Measurements from ENCODE around the gene PATJ. TPM values are rescaled to one million over a fixed set of nuclear protein-coding genes. Genes with fewer than 3 reads are reported as not detected.

PATJ gene
- total RNA-seq, 1 donor from 2014 or later: 11.3 TPM

DNA sequence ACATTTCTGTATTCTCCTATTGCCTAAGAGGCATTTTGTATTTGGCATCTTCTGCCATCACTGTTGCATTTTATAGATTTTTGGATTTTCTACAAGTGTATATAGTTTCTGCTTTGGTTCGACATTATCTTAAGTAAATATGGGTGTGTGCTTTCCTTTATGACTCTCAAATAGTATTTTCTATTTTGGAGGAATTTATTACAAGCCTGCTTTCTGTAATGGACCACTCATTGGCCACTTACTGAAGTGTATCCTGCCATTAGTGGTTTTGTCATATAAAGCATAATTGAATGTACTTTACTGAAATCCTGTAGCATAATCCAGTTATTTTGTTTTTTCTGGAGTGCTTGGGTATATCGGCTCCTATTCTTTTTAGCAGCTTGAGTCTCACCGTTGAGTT, 184.3 kb downstream of the PATJ start:
- DNase-seq (ENCODE audit: extremely low spot score, unreplicated experiment): no peak
- Mint-ChIP-seq H3K4me3 (ENCODE audit: unreplicated experiment) (no peak overlapping the region), H3K36me3 (ENCODE audit: unreplicated experiment) (no peaks in the 10 kb centered on the region), H3K27ac (ENCODE audit: unreplicated experiment) (no peak overlapping the region), H3K9me3 (ENCODE audit: unreplicated experiment) (no peaks in the 10 kb centered on the region), H3K4me1 (ENCODE audit: unreplicated experiment) (peaks cover 2% of the 10 kb centered on the region), H3K27me3 (ENCODE audit: unreplicated experiment) (no peaks in the 10 kb centered on the region)
- TF ChIP-seq, protein P1, sequence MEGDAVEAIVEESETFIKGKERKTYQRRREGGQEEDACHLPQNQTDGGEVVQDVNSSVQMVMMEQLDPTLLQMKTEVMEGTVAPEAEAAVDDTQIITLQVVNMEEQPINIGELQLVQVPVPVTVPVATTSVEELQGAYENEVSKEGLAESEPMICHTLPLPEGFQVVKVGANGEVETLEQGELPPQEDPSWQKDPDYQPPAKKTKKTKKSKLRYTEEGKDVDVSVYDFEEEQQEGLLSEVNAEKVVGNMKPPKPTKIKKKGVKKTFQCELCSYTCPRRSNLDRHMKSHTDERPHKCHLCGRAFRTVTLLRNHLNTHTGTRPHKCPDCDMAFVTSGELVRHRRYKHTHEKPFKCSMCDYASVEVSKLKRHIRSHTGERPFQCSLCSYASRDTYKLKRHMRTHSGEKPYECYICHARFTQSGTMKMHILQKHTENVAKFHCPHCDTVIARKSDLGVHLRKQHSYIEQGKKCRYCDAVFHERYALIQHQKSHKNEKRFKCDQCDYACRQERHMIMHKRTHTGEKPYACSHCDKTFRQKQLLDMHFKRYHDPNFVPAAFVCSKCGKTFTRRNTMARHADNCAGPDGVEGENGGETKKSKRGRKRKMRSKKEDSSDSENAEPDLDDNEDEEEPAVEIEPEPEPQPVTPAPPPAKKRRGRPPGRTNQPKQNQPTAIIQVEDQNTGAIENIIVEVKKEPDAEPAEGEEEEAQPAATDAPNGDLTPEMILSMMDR (IDR thresholded peaks at IDR 0.05): no peak

DNA sequence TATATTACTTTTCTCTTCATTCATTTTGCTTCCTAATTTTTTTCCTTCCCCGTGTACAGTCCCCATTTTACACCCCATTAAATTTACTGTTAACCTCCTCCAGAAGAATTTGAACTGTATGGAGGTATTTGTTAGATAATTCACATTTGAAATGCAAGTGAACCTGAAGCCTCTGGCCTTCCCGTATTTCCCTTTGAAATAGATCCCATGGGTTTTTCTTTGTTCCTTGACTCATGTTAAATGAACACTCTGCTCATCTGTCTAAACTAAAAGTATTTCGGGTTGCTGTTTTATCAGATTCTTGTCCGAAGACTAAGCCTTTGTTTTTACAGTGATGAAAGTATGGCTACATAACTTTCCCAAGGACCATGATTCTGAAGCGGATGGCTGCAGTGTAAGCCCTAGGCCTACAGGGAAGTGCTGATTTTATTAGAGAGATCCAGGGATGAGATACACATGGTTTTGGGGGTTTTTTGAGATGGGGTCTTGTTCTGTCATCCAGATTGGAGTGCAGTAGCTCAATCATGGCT, 187.9 kb downstream of the PATJ start:
- Mint-ChIP-seq H3K27me3 (ENCODE audit: unreplicated experiment) (no peaks in the 10 kb centered on the region), H3K9me3 (ENCODE audit: unreplicated experiment) (no peaks in the 10 kb centered on the region), H3K36me3 (ENCODE audit: unreplicated experiment) (no peaks in the 10 kb centered on the region), H3K4me1 (ENCODE audit: unreplicated experiment) (peaks cover 2% of the 10 kb centered on the region), H3K4me3 (ENCODE audit: unreplicated experiment) (no peak overlapping the region), H3K27ac (ENCODE audit: unreplicated experiment) (no peak overlapping the region)
- TF ChIP-seq, protein P1 (IDR thresholded peaks at IDR 0.05): no peak
- no peak for DNase-seq (ENCODE audit: extremely low spot score, unreplicated experiment)

DNA sequence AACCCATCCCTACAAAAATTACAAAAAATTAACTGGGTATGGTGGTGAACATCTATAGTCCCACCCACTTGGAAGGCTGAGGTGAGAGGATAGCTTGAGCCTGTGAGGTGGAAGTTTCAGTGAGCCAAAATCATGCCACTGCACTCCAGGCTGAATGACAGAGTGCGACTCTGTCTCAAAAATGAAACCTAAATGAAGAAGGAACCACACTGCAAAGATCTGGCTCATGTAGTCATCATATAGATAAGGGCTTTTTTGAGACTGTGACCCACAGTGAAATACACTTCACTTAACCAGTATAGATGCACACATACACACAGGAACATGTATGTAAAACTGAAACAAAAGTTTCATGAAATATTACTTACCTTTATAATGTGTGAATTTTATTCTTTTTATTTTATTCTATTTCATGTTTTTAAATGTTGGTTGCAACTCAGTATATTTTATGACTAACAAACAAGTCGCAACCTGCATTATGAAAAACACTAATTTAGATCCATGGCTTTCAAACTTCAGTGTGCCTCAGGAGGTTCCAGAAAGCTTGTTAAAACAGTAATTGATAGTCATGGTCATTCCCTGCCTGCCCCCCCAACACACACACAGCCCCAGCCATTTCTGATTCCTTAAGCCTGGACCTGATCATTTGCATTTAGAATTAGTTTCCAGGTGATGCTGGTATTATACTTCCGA, 189.5 kb downstream of the PATJ start:
- no peaks in the 10 kb centered on the region for H3K9me3 Mint-ChIP-seq (ENCODE audit: unreplicated experiment)

DNA sequence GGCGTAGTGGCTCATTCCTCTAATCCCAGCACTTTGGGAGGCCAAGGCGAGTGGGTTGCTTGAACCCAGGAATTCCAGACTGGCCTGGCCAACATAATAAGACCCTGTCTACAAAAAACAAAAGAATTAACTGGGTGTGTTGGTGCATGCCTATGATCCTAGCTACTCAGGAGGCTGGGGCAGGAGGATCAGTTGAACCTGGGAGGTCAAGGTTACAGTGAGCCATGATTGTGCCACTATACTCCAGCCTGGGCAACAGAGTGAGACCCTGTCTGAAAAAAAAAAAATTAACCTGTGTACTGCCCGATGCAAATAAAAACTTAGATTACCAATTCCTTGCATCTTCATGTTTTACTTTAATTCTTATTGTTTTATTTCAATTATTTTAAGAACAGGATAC, 193.2 kb downstream of the PATJ start:
- DNase-seq (ENCODE audit: extremely low spot score, unreplicated experiment): no peak
- no peaks in the 10 kb centered on the region for H3K4me1 Mint-ChIP-seq (ENCODE audit: unreplicated experiment)
- TF ChIP-seq, protein P1 (IDR thresholded peaks at IDR 0.05): no peak
- no peak overlapping the region for H3K4me3 Mint-ChIP-seq (ENCODE audit: unreplicated experiment)
- H3K9me3 Mint-ChIP-seq (ENCODE audit: unreplicated experiment): no peaks in the 10 kb centered on the region
- no peak overlapping the region for H3K27ac Mint-ChIP-seq (ENCODE audit: unreplicated experiment)
- H3K27me3 Mint-ChIP-seq (ENCODE audit: unreplicated experiment): no peaks in the 10 kb centered on the region
- H3K36me3 Mint-ChIP-seq (ENCODE audit: unreplicated experiment): no peaks in the 10 kb centered on the region

More for the DNA sequence above, 189.5 kb downstream of the PATJ start:
- peaks cover 2% of the 10 kb centered on the region for H3K4me1 Mint-ChIP-seq (ENCODE audit: unreplicated experiment)
- DNase-seq (ENCODE audit: extremely low spot score, unreplicated experiment): no peak
- TF ChIP-seq, protein P1 (IDR thresholded peaks at IDR 0.05): no peak
- H3K27ac Mint-ChIP-seq (ENCODE audit: unreplicated experiment): no peak overlapping the region
- no peaks in the 10 kb centered on the region for H3K36me3 Mint-ChIP-seq (ENCODE audit: unreplicated experiment)
- no peaks in the 10 kb centered on the region for H3K27me3 Mint-ChIP-seq (ENCODE audit: unreplicated experiment)
- H3K4me3 Mint-ChIP-seq (ENCODE audit: unreplicated experiment): no peak overlapping the region

DNA sequence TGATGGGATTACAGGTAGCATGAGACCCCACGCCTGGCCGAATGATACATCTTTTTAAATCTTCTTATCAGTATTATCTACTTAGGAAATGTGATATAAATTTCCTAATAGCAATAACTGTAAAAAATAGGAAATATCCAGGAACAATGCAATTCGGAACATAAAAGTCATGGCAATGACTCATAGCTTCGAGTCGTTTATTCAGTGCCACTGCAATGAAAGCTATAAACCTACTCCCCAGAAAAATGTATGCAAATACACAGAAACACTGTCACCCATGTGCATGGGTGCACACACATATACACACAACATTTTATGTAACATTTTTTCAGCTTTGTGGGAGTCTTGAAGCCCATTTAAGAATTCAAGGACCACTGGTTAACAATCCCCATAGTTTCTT, 194.6 kb downstream of the PATJ start:
- TF ChIP-seq, protein P1 (IDR thresholded peaks at IDR 0.05): no peak
- Mint-ChIP-seq H3K27ac (ENCODE audit: unreplicated experiment) (no peak overlapping the region), H3K4me3 (ENCODE audit: unreplicated experiment) (no peak overlapping the region), H3K27me3 (ENCODE audit: unreplicated experiment) (no peaks in the 10 kb centered on the region), H3K9me3 (ENCODE audit: unreplicated experiment) (no peaks in the 10 kb centered on the region), H3K4me1 (ENCODE audit: unreplicated experiment) (peaks cover 3% of the 10 kb centered on the region), H3K36me3 (ENCODE audit: unreplicated experiment) (no peaks in the 10 kb centered on the region)
- no peak for DNase-seq (ENCODE audit: extremely low spot score, unreplicated experiment)
